SK-N-SH treated with all-trans-retinoic acid at 6 μM for 48 hours (cell line): ENCODE measurements around the gene EXOSC5.

Experiments
- CSDC2 ChIP-seq: fragments of 250-450 bp; sonication (Bioruptor Pico); IDR thresholded peaks from 2 replicates; pipeline ENCODE4 v1.5.0; 2020; ENCODE audit warnings: mild to moderate bottlenecking, moderate library complexity
- ESRRG ChIP-seq: fragments of 250-450 bp; sonication (Bioruptor Pico); IDR thresholded peaks from 2 replicates; pipeline ENCODE4 v1.6.1; 2021; ENCODE audit warnings: mild to moderate bottlenecking
- GLIS3 ChIP-seq: fragments of 250-450 bp; sonication (Bioruptor Pico); IDR thresholded peaks from 2 replicates; pipeline ENCODE4 v1.5.0; 2020; ENCODE audit warnings: mild to moderate bottlenecking, moderate library complexity
- ISL1 ChIP-seq: fragments of 250-450 bp; sonication (Bioruptor Pico); IDR thresholded peaks from 2 replicates; pipeline ENCODE4 v2.1.2; 2022; ENCODE audit warnings: mild to moderate bottlenecking, moderate library complexity
- OSR1 ChIP-seq: fragments of 250-450 bp; sonication (Bioruptor Pico); IDR thresholded peaks from 2 replicates; pipeline ENCODE4 v1.8.0; 2022; ENCODE audit warnings: moderate library complexity, mild to moderate bottlenecking, inconsistent platforms
- RARB ChIP-seq: fragments of 250-450 bp; sonication (Bioruptor Pico); IDR thresholded peaks from 2 replicates; pipeline ENCODE4 v1.8.0; 2021; ENCODE audit warnings: mild to moderate bottlenecking, moderate library complexity
- TOX ChIP-seq: fragments of 250-450 bp; sonication (Bioruptor Pico); IDR thresholded peaks from 2 replicates; pipeline ENCODE4 v1.8.0; 2021; ENCODE audit warnings: mild to moderate bottlenecking, moderate library complexity, borderline replicate concordance
- ZC3H10 ChIP-seq: fragments of 250-450 bp; sonication (Bioruptor Pico); IDR thresholded peaks from 2 replicates; pipeline ENCODE4 v1.5.1; 2021; ENCODE audit warnings: mild to moderate bottlenecking, moderate library complexity
- ZFP3 ChIP-seq: fragments of 250-450 bp; sonication (Bioruptor Pico); IDR thresholded peaks from 2 replicates; pipeline ENCODE4 v1.5.0; 2020; ENCODE audit warnings: mild to moderate bottlenecking, moderate library complexity
- ZNF8 ChIP-seq: fragments of 450-650 bp; formaldehyde crosslinking; IDR thresholded peaks from 2 replicates; pipeline ENCODE4 v1.5.0; 2020; ENCODE audit warnings: mild to moderate bottlenecking, moderate library complexity
- TF ChIP-seq, protein P1 (sequence below): fragments of 250-450 bp; sonication (Bioruptor Pico); IDR thresholded peaks from 2 replicates; pipeline ENCODE4 v1.8.0; 2020; ENCODE audit warnings: mild to moderate bottlenecking, moderate library complexity, borderline replicate concordance
- TF ChIP-seq, protein P2 (sequence below): fragments of 250-450 bp; sonication (Bioruptor Pico); IDR thresholded peaks from 2 replicates; pipeline ENCODE4 v1.8.0; 2021; ENCODE audit warnings: low read depth, mild to moderate bottlenecking, moderate library complexity, borderline replicate concordance
- TF ChIP-seq, protein P3 (sequence below): fragments of 250-450 bp; sonication (Bioruptor Pico); IDR thresholded peaks from 2 replicates; pipeline ENCODE4 v1.5.1; 2021; ENCODE audit warnings: mild to moderate bottlenecking, moderate library complexity
- TF ChIP-seq, protein P4 (sequence below): fragments of 250-450 bp; sonication (Bioruptor Pico); IDR thresholded peaks from 2 replicates; pipeline ENCODE4 v1.5.1; 2020; ENCODE audit warnings: low read depth, mild to moderate bottlenecking, moderate library complexity

DNA sequence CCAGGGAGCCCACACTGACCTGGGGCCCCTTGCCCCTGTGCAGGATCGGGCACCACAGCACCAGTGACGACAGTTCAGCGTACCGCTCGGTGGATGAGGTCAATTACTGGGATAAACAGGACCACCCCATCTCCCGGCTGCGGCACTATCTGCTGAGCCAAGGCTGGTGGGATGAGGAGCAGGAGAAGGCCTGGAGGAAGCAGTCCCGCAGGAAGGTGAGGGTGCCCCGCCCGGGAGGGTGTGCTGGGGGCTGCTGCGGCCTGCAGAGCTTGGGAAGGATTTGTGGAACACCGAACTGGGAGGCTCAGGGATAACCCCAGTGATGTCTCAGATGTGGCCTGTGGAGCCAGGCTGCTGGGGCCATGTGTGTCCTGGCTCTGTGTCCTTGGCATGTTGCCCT is 25.8 kb upstream of the EXOSC5 start:
- TF ChIP-seq, protein P1, sequence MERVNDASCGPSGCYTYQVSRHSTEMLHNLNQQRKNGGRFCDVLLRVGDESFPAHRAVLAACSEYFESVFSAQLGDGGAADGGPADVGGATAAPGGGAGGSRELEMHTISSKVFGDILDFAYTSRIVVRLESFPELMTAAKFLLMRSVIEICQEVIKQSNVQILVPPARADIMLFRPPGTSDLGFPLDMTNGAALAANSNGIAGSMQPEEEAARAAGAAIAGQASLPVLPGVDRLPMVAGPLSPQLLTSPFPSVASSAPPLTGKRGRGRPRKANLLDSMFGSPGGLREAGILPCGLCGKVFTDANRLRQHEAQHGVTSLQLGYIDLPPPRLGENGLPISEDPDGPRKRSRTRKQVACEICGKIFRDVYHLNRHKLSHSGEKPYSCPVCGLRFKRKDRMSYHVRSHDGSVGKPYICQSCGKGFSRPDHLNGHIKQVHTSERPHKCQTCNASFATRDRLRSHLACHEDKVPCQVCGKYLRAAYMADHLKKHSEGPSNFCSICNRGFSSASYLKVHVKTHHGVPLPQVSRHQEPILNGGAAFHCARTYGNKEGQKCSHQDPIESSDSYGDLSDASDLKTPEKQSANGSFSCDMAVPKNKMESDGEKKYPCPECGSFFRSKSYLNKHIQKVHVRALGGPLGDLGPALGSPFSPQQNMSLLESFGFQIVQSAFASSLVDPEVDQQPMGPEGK (CRISPR knock-in tag) = no peak
- TF ChIP-seq ZNF8 (CRISPR knock-in tag) = no peak
- TF ChIP-seq, protein P2, sequence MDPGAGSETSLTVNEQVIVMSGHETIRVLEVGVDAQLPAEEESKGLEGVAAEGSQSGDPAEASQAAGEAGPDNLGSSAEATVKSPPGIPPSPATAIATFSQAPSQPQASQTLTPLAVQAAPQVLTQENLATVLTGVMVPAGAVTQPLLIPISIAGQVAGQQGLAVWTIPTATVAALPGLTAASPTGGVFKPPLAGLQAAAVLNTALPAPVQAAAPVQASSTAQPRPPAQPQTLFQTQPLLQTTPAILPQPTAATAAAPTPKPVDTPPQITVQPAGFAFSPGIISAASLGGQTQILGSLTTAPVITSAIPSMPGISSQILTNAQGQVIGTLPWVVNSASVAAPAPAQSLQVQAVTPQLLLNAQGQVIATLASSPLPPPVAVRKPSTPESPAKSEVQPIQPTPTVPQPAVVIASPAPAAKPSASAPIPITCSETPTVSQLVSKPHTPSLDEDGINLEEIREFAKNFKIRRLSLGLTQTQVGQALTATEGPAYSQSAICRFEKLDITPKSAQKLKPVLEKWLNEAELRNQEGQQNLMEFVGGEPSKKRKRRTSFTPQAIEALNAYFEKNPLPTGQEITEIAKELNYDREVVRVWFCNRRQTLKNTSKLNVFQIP (CRISPR knock-in tag) = no peak
- TF ChIP-seq, protein P3, sequence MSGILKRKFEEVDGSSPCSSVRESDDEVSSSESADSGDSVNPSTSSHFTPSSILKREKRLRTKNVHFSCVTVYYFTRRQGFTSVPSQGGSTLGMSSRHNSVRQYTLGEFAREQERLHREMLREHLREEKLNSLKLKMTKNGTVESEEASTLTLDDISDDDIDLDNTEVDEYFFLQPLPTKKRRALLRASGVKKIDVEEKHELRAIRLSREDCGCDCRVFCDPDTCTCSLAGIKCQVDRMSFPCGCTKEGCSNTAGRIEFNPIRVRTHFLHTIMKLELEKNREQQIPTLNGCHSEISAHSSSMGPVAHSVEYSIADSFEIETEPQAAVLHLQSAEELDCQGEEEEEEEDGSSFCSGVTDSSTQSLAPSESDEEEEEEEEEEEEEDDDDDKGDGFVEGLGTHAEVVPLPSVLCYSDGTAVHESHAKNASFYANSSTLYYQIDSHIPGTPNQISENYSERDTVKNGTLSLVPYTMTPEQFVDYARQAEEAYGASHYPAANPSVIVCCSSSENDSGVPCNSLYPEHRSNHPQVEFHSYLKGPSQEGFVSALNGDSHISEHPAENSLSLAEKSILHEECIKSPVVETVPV (CRISPR knock-in tag) = no peak
- TF ChIP-seq GLIS3 = no peak
- TF ChIP-seq, protein P4, sequence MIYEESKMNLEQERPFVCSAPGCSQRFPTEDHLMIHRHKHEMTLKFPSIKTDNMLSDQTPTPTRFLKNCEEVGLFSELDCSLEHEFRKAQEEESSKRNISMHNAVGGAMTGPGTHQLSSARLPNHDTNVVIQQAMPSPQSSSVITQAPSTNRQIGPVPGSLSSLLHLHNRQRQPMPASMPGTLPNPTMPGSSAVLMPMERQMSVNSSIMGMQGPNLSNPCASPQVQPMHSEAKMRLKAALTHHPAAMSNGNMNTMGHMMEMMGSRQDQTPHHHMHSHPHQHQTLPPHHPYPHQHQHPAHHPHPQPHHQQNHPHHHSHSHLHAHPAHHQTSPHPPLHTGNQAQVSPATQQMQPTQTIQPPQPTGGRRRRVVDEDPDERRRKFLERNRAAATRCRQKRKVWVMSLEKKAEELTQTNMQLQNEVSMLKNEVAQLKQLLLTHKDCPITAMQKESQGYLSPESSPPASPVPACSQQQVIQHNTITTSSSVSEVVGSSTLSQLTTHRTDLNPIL (CRISPR knock-in tag) = no peak
- no peak for TF ChIP-seq TOX (CRISPR knock-in tag)
- TF ChIP-seq OSR1 (CRISPR knock-in tag) = no peak
- no peak for TF ChIP-seq ESRRG (CRISPR knock-in tag)
- TF ChIP-seq CSDC2 (CRISPR knock-in tag) = no peak
- no peak for TF ChIP-seq ZC3H10
- no peak for TF ChIP-seq ISL1 (CRISPR knock-in tag)
- TF ChIP-seq ZFP3 (CRISPR knock-in tag) = no peak
- no peak for TF ChIP-seq RARB
